ENCODE data around the gene NR3C1. TPM values are rescaled to one million over a fixed set of nuclear protein-coding genes. Genes with fewer than 3 reads are reported as not detected.
A peak's percentile ranks its signal among the peaks of the same experiment; 100 is the strongest.

Gene NR3C1
- total and polyA plus RNA-seq, 2 of the 4 experiments (the other 2 are of a cell fraction) = 13.7 to 77.4 TPM

- Histone ChIP-seq H3K14ac (replicated peaks; ENCODE audit: low read depth, low read length) (peak overlapping the region; percentile 73; the same call in 1 of the 2 replicates), H3K79me1 (ENCODE audit: low read depth in 1 of 2, low read length in 2 of 2) (no peaks in the 10 kb centered on the region; a peak in 1 of 4 replicates), H4K20me1 (ENCODE audit: insufficient read depth, low read length) (no peaks in the 10 kb centered on the region), H3K4me3 (ENCODE audit: insufficient read depth, low read depth, low read length) (no peak overlapping the region), H2AK9ac (replicated peaks; ENCODE audit: low read depth, low read length, poor library complexity) (peak overlapping the region; percentile 84), H3K4me2 (ENCODE audit: low read depth, low read length) (no peak overlapping the region), H3K9me3 (ENCODE audit: control insufficient read depth, insufficient read depth, low read length) (no peaks in the 10 kb centered on the region), H4K5ac (ENCODE audit: low read depth, low read length) (peak overlapping the region; percentile 64; the same call in 1 of the 2 replicates), H4K8ac (ENCODE audit: low read depth in 2 of 2, low read length in 2 of 2) (peak overlapping the region in 1 of 2 experiments; percentile 83; a peak in 1 of 4 replicates), H2AK5ac (ENCODE audit: low read depth, low read length) (peak overlapping the region; percentile 36), H2AFZ (replicated peaks; ENCODE audit: low read length, poor library complexity) (no peak overlapping the region), H3K27ac (ENCODE audit: insufficient read depth, low read length) (no peak overlapping the region; the same call in 1 of the 2 replicates), H2BK20ac (ENCODE audit: low read depth, low read length) (peak overlapping the region; percentile 29; the same call in 1 of the 2 replicates), H3K18ac (ENCODE audit: low read depth, low read length) (peak overlapping the region; percentile 26; the same call in 1 of the 2 replicates), H3K4ac (ENCODE audit: low read depth, low read length) (peak overlapping the region; percentile 71), H3K9ac (ENCODE audit: low read depth, low read length) (no peak overlapping the region), H3K36me3 (ENCODE audit: control insufficient read depth, insufficient read depth, low read length) (no peaks in the 10 kb centered on the region), H3K23ac (ENCODE audit: low read depth, low read length) (no peak overlapping the region), H2BK5ac (ENCODE audit: low read depth, low read length, poor library complexity, severe bottlenecking) (peak overlapping the region; percentile 71), H3K27me3 (ENCODE audit: control insufficient read depth, insufficient read depth, low read length) (no peaks in the 10 kb centered on the region), H3K9me1 (ENCODE audit: insufficient read depth, low read length) (peaks cover 5% of the 10 kb centered on the region; the same call in 1 of the 2 replicates), H2BK15ac (ENCODE audit: low read depth, low read length) (0 out of 3 replicates have a peak overlapping the region, but pooled peaks have one; percentile 65), H4K91ac (ENCODE audit: insufficient read depth, low read depth, low read length) (no peak overlapping the region; the same call in 1 of the 2 replicates), H3K56ac (ENCODE audit: extremely low read depth, insufficient read depth, low read length) (no peak overlapping the region), H3K4me1 (ENCODE audit: control insufficient read depth, insufficient read depth, low read length) (peaks cover 7% of the 10 kb centered on the region; the same call in 1 of the 2 replicates), H2BK120ac (ENCODE audit: low read depth, low read length) (peak overlapping the region; percentile 66; the same call in 1 of the 2 replicates)
- ChIA-PET POLR2A (ENCODE audit: unreplicated experiment) (no interaction called here), CTCF (no interaction called here)
- BruUV-seq (replicated peaks) = no TSS peak
- DNase-seq = peak; percentile 87
- dilution Hi-C loops (cut with HindIII; ENCODE audit: low sequenced_read_pairs, unreplicated experiment) = no loop called here
- peak; percentile 41; the same call in 1 of the 2 replicates for ATAC-seq (ENCODE audit: low read depth)
- TF ChIP-seq BHLHE40 (IDR thresholded peaks at IDR 0.05; ENCODE audit: low read depth, low read length) = 0 out of 2 replicates have a peak, but pooled peaks have one; percentile 32
- TF ChIP-seq RCOR1 (IDR thresholded peaks at IDR 0.05; ENCODE audit: insufficient replicate concordance, low read length) = no peak
- TF ChIP-seq CTCF (conservative IDR thresholded peaks at IDR 0.05; ENCODE audit: low read depth, low read length) = no peak
- TF ChIP-seq FOS (IDR thresholded peaks at IDR 0.05; ENCODE audit: low read depth, low read length) = peak; percentile 31; the same call in 1 of the 2 replicates
- TF ChIP-seq MAFK (IDR thresholded peaks at IDR 0.05; ENCODE audit: low read depth, low read length) = no peak
- intact Hi-C loops (cut with micrococcal nuclease) = no loop called here
- in situ Hi-C loops (cut with MboI; ENCODE audit: low sequenced_read_pairs) = no loop called here
- 100% methylated on average over 1 of the region's 12 CpGs; no CpG with 5 or more reads in 1 of the 2 experiments for WGBS, 2 experiments (ENCODE audit: extremely low coverage in 2 of 2, insufficient read length in 1 of 2)
Measured at GRCh38 chr5:143258559-143259253, 144.8 kb downstream of the NR3C1 start.
